GM19397 (cell line): Measurements from ENCODE around the gene TRIM16.
"Not testable (repeated sequence)": the region's sequence is repeated elsewhere in the genome, so short reads cannot be mapped to it uniquely, and the experiment has no call there.

ENCODE experiments used
- ATAC-seq: cut with Tn5 transposase; IDR thresholded peaks from one replicate; pipeline ENCODE4 v1.9.1; 2021; ENCODE audit warnings: mild to moderate bottlenecking, moderate library complexity; ENCODE audit not compliant: unreplicated experiment

TRIM16 gene

GRCh38 chr17:15619331-15620058 is 64.6 kb downstream of the TRIM16 start, which contains the start of gene FBXW10B:
Gene FBXW10B, minus strand, starts transcription at chr17:15619704. Its CDS starts 192 bp downstream, at chr17:15619512.
- not testable (repeated sequence) for ATAC-seq

DNA sequence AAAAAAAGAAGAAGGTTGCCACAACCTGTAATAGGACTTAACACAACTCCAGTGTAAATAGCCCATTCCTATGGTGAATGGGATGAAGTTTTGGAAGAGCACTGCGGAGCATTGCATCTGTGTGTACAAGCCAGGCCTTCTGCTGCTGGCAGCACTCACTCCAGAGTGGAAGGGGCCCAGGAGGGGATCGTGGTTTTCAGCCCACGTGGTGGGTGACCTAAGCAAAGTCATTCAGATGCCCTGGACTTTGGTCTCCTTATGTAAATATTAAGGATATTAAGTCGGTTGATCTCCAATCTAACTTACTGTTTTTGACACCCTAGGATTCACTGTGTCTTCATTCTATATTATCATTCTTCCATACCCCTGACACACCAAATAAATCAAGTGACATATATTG is 67.3 kb downstream of the TRIM16 start:
- not testable (repeated sequence) for ATAC-seq

DNA sequence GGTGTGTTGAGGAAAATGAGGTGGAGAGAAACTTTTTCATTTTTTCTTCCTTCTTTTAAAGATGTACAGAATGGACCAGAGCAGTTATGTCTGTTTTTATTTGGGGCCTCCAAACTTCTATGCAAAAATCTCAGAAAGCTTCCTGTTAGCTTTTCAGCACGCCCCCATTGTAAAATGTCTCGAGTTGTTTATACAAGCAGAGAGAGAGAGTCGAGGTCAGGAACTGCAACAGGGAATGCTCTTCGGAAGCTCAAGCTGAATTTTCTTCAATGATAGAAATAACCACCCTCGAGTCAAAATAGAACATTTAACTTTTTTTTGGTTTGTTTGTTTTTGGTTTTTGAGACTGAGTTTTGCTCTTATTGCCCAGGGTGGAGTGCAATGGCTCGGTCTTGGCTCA is 68.3 kb downstream of the TRIM16 start:
- not testable (repeated sequence) for ATAC-seq

GRCh38 chr17:15613111-15613510 is 71.0 kb downstream of the TRIM16 start:
- ATAC-seq: not testable (repeated sequence)

DNA sequence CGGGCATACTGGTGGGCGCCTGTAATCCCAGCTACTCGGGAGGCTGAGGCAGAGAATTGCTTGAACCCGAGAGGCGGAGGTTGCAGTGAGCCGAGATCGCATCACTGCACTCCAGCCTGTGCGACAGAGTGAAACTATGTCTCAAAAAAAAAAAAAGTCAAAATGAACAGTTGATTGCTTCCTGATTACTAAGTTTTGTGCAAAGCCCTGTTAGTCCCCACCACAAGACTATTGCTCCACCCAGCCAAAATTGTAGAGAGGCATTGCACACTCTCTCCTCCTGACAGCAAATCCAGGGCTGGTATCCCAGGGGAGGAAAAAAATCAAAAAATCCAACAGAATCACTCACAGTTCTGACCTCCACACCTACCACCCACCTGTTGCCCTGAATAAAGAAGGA is 91.2 kb downstream of the TRIM16 start:
- ATAC-seq: not testable (repeated sequence)

DNA sequence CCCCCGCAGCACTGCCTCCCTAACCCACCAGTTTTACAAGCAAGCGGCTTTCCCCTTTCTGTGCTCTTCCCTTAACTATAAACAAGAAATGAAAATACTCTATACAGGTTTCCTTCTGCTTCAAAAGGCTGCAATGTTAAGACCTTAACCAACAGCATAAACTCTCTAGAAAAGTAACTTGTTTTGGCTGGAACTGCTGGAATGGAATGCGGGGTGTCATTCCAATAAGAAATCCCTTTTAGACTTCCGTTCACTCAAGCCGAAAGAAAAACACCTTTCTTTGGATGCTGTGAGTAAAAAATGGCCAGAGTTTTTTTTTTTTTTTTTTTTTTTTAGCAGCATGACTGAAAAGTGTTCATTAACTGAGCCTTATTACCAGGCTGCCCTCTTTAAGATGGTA is 92.1 kb downstream of the TRIM16 start:
- not testable (repeated sequence) for ATAC-seq

DNA sequence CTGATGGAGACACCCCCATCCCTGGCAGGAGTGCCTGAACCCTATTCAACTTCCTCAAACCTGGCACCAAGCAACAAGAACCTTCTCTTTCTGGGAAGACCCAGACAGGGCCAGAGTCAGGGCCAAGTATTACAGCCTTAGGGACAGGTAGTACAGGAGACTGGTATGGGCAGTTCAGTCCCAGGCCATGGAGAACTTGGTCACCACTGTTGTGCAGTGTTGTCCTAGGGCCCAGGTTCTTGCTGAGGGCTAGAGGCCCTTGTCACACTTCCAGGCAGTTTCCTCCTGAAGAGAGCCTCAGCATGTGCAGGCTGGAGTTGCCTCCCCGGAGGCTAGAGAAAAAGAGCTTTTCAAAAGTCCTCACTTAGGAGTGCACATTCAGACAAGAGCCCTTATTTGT is 93.3 kb downstream of the TRIM16 start:
- ATAC-seq: not testable (repeated sequence)

DNA sequence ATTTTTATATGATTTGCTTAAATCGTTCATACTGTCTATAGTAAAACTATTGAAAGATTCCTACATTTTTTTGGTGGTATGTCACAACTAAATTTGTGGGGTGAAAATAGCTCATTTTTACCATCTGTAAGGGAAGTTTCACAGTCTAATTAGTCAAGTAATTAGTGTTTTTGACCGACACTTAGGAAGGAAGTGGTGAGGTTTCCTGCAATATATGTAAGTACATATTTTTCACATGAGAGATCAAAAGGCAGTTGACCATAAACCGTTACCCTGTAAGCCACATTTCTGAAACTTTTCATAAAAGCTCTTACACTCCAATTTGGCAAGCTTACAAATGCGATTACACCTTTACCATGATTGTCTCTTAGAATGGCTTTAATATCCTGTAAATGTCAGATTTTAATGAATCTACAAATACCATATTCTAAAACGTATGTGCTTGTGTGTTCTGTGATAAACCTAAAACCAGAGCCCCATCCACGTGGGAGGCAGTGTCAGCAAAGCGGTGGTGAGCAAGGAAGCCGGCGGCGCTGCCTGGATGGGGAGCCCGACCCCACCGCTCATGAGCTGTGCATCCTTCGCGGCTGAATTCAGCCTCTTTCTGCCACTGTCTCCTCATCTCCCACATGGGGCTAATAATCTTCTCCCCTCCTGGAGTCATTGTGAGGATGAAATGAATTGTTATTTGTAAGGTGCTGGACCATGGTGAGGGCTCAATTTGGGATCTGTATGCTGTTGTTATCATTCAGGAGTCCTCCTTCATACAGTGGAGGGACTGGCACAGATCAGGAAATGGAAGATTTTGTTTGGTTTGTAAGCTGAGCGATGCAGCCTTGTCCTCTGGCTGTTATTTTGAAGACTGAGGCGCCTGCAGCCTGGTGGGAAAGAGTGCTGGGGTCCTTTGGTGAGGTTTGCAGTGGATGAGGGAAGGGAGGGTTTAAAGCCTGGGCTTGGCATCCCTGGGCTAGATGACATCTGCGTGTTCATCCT is 94.3 kb downstream of the TRIM16 start:
- ATAC-seq: not testable (repeated sequence)

DNA sequence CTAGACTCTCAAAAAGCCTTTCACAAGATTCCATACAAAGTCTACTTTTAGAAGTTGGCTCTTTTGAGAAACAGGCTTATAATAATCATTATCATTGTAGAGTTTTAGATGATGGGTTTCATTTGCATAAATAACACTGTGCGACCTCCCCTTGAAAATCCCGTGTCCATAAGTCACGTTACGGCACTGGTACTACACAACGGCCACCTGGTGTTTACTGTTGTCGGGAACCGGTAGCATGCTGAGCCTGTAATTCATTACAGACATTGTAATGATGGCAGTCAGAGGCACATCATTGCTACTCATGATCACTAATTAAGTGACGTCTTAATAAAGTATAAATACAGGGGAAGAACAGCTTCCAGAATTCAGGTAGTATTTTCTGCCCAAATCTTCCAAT is 96.1 kb downstream of the TRIM16 start:
- ATAC-seq: not testable (repeated sequence)

- not testable (repeated sequence) for ATAC-seq
Observed at GRCh38 chr17:15583313-15583712, 100.8 kb downstream of the TRIM16 start.

- not testable (repeated sequence) for ATAC-seq
Observed at GRCh38 chr17:15581462-15581861, 102.6 kb downstream of the TRIM16 start.
